GM18868 (cell line): ENCODE data around the gene NEK8.
A peak's percentile ranks its signal among the peaks of the same experiment; 100 is the strongest.
"Not testable (repeated sequence)": the region's sequence is repeated elsewhere in the genome, so short reads cannot be mapped to it uniquely, and the experiment has no call there.

Source experiments
- ATAC-seq: cut with Tn5 transposase; IDR thresholded peaks from one replicate; pipeline ENCODE4 v1.9.1; 2021; ENCODE audit warnings: mild to moderate bottlenecking, moderate library complexity; ENCODE audit not compliant: unreplicated experiment

The NEK8 gene

DNA sequence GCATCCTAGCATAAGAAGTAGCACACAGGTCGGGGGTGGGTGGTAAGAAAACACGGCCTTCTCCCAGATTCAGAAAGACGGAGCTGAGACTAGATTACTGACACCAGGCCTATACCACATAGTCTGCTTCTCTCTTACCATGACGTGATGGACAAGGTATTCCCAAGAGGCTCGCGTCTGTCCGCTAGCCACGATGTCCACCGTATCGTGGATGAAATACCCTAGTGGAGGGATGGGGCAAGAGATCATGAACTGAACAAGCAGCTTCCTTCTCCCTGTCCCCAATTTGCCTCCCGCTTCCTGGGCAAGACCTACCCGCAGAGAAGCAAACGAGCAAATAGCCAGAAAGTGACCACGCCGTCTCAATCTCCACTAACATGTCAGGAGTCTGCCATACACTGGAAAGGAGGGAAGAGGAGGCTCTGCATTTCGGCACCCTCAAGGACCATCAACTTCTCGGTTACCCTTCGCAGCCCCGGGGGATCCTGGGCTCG is 3.4 kb upstream of the NEK8 start:
- no peak for ATAC-seq

DNA sequence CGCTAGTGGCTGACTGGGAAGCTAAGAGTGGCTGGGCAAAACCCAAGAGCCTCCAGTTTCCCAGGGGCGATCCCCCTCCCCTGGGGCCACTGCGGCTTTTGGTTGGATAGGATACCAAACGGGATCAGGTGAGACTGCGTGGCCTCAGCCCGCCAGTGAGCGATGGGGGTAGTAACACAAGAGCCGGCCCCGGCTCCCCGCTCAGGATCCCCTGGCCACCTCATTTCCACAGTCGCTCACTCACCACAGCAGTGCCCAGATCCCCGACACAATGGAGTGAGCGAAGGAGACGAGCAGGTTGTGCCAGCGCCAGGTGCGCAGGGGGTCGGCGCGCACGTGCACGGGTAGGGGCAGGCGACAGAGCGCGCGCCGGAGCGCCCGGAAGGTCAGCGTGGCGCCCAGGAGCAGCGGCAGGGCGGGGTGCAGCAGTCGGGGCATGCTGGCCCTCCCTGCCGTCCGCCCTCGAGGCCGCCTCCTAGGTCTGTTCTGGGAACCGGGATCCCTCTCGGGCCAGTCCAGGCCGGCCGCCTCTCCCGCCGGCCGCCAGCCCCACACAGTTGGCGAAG is 2.8 kb upstream of the NEK8 start:
- ATAC-seq: no peak

DNA sequence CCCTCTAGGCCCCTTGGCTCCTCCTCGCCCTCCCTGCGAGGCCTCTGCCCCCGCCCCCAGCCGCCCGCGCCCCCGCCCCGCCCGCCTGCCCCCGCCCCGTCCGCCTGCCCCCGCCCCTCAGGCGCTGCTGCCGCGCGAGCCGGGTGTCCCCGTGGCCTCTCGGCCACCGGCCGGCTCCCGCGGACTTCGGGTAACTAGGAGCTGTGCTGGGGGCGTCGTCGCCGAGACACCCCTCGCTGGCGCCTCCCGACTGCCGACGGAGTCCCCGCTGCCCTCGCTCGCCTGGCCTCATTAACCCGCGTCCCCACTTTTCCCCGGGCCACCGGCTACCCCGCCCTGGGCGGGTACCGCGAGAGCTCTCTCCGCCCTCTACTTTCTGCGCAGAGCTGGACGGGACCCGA is 2.4 kb upstream of the NEK8 start, which contains the start of gene TLCD1:
TLCD1 (minus strand) TSS at position 8 of the 401 bp plus-strand sequence. CDS start 136 bp downstream, outside the sequence.
- ATAC-seq: no peak

DNA sequence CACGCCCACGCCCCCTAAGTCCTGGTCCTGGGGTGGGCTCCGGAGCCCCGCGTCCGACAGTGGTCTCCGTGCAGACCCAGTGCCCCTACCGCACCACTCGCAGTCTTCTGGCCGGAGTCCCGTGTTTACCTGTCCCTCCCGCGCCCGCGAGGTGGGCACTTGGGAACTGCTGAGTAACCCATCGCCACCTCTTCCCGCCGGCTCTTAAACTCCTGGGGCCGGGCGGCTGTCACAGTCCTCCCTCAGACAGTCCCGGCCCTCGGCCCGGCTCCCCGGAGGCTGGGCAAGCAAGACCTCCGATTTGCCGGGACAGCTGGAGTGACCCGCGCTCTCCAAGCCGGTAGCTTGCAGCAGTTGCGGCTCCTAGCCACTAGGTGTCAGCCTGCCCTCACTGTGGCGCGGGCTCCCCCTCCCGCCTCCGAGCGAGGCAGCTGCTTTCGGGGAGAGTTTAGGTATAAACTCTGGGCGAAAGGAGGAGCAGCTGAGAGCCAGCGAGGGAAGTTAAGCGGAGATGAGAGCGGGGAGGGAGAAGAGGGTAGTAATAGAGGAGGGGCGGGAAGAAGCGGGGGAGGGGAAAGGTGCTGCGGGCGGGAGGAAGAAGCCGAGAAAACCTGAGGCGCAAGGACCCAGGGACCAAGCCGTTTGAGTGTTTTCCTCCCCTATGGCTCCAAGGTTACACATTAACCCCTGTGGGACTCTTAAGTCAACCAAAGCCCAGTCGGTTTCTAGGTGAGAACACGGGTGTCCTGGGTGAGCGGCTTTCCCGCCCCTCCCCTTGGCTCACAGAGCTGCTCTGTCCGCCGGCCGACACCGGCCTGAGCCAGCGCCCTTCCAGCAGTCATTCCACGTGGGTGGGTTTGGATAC is 1.7 kb upstream of the NEK8 start:
- ATAC-seq: peak; percentile 33

DNA sequence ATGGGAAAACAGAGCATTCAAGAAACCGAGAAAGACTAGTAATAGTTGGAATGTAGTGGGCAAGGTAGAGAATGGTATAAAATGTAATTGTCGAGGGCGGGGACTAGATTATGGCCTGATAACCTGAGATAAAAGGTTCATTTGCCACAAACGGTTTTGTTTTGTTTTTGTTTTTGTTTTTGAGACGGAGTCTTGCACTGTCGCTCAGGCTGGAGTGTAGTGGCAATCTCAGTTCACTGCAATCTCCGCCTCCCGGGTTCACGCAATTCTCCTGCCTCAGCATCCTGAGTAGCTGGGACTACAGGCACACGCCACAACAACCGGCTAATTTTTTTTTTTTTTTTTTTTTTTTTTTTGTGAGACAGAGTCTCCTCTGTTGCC is 1.4 kb downstream of the NEK8 start:
- no peak for ATAC-seq

DNA sequence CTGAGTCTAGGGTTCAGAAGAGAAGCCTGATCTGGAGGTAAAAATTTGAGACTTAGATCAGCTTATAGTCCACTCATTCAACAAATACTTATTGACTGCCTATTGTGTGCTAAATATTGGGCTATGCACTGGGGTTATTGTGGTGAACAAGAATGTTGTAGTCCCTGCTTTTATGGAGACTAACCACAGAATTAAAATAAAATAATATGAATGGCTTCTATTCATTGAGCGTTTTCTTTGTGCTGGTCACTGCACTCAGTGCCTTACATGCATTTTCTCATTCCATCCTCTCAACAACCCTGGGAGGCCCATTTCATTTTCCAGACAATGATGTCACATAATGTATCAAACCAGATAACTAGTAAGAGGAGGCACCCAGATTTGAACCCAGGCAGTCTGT is 4.8 kb downstream of the NEK8 start:
- no peak for ATAC-seq

DNA sequence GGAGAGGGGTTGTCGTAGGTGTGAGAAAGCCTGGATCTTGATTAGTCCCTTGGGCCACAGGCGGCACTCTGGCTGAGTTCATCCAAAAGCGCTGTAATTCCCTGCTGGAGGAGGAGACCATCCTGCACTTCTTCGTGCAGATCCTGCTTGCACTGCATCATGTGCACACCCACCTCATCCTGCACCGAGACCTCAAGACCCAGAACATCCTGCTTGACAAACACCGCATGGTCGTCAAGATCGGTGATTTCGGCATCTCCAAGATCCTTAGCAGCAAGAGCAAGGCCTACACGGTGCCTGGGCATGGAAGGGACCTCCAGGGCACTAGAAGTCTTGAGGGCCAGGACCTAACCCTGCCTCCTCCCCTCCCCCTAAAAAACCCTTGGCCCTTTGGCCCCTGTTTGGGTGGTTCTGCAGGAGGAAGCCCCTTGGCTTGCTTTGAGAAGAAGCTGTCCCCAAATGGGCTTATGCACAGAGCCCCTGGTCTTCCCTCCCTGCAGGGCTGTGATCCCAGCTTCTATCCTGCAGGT is 6.2 kb downstream of the NEK8 start:
- no peak for ATAC-seq

DNA sequence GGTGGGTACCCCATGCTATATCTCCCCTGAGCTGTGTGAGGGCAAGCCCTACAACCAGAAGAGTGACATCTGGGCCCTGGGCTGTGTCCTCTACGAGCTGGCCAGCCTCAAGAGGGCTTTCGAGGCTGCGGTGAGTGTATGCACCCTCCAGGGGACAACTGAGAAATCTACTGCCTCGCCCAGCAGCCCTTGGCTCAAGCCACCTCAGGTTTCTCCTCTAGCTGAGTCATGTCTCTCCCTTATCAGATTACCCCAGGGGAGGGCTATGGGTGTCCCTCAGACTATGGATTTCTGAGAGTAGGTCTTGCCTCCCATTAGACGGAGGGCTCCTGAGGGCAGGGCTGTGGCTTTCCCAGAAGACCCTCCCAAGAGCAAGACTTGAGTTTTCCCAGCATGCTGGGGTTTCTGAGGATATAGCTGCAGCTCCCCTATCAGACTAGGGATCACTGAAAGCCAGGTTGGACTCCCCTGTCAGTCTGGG is 6.7 kb downstream of the NEK8 start:
- ATAC-seq: no peak

DNA sequence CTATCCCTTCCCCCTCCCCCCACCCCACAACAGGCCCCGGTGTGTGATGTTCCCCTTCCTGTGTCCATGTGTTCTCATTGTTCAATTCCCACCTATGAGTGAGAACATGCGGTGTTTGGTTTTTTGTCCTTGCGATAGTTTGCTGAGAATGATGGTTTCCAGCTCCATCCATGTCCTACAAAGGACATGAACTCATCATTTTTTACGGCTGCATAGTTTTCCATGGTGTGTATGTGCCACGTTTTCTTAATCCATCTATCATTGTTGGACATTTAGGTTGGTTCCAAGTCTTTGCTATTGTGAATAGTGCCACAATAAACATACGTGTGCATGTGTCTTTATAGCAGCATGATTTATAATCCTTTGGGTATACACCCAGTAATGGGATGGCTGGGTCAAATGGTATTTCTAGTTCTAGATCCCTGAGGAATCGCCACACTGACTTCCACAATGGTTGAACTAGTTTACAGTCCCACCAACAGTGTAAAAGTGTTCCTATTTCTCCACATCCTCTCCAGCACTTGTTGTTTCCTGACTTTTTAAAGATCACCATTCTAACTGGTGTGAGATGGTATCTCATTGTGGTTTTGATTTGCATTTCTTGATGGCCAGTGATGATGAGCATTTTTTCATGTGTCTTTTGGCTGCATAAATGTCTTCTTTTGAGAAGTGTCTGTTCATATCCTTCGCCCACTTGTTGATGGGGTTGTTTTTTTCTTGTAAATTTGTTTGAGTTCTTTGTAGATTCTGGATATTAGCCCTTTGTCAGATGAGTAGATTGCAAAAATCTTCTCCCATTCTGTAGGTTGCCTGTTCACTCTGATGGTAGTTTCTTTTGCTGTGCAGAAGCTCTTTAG is 7.6 kb downstream of the NEK8 start:
- ATAC-seq: not testable (repeated sequence)

DNA sequence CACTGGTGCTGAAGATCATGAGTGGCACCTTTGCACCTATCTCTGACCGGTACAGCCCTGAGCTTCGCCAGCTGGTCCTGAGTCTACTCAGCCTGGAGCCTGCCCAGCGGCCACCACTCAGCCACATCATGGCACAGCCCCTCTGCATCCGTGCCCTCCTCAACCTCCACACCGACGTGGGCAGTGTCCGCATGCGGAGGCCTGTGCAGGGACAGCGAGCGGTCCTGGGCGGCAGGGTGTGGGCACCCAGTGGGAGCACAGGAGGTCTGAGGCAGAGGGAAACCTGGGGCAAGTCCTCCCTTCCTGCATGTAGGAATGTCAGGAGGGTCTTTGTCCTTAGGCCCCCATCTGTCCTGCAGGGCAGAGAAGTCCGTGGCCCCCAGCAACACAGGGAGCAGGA is 8.7 kb downstream of the NEK8 start:
- ATAC-seq: no peak

DNA sequence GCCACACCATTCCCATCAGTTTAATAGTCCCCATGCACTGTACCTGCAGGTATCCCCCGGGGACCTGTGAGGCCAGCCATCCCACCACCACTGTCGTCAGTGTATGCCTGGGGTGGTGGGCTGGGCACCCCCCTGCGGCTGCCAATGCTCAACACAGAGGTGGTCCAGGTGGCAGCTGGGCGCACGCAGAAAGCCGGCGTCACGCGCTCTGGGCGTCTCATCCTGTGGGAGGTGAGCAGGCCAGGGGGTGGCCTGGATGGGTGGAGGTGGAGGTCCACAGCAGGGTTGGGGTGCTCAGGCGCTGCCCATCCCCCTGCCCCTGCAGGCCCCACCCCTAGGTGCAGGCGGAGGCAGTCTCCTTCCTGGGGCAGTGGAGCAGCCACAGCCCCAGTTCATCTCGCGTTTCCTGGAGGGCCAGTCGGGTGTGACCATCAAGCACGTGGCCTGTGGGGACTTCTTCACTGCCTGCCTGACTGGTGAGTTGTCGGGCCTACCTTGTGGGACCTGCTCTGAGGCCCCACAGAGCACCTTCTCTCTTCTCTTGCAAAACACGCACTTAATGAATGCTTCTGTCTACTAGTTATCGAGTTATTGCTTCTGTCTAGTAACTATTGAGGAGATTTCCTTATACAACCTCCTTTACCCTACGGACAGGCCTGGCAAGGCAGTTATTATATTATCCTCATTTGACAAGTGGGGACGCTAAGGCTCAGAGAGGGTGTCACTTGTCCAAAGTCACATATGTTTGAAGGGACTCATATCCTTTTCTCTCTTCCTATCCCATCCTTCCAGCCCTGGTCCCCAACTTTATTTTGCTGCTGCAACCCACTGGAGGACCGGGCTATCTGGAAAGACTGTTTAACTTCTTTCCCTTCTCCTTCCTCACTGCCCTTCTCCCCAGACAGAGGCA is 9.4 kb downstream of the NEK8 start:
- ATAC-seq: peak; percentile 76

DNA sequence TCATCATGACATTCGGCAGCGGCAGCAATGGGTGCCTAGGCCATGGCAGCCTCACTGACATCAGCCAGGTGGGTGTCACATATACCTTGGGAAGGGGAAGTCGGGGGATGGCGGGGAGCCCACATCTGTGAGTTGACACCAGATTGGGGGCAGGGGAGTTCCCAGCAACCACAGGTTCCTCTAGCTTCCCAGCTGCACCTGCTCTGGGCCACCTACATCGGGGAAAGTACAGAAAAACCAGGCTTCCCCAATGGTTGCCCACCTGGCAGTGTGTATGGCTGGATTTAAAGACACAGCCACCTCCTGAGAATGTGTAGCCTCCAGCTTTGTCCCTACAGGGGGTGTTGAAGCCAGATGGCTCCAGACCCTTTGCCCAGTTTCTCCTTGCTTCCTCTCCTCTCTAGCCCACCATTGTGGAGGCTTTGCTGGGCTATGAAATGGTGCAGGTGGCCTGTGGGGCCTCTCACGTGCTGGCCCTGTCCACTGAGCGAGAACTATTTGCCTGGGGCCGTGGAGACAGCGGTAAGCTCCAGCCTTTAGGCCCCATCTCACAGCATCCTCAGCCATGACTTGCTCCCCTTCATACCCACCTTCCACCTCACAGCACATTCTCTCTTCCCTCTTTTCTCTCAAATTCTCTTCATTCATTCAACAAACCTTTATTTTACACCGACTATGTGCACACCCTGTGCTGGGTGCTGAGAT is 10.2 kb downstream of the NEK8 start:
- ATAC-seq: peak; percentile 31

DNA sequence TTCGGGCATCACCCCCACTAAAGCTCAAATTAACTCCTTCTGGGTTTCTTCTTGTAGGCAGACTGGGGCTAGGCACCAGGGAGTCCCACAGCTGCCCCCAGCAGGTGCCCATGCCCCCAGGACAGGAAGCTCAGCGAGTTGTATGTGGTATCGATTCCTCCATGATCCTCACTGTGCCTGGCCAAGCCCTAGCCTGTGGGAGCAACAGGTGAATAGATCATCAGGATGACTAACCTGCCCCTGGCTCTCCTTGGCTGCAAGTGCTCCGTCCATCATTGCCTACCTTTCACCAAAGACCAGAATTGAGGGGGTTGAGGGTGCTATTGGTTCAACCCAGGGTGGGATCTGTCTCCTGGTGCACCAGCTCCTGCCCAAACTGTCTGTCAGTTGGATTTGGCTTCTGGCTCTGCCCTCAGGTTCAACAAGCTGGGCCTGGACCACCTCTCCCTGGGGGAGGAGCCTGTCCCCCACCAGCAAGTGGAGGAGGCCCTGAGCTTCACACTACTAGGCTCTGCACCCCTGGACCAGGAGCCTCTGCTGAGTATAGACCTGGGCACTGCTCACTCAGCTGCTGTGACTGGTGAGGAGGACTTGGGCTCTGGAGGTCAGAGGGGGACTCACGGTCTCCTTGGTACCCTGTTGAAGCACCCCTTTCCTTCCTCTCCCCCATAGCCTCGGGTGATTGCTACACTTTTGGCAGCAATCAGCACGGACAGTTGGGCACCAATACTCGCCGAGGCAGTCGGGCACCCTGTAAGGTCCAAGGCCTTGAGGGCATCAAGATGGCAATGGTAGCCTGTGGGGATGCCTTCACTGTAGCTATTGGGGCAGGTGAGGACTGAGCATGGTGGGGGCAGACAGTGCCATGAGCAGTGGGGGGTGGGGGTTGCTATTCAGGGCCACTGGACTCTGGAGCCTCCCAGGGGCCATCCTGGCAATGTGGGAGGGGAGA is 12.1 kb downstream of the NEK8 start:
- no peak for ATAC-seq

DNA sequence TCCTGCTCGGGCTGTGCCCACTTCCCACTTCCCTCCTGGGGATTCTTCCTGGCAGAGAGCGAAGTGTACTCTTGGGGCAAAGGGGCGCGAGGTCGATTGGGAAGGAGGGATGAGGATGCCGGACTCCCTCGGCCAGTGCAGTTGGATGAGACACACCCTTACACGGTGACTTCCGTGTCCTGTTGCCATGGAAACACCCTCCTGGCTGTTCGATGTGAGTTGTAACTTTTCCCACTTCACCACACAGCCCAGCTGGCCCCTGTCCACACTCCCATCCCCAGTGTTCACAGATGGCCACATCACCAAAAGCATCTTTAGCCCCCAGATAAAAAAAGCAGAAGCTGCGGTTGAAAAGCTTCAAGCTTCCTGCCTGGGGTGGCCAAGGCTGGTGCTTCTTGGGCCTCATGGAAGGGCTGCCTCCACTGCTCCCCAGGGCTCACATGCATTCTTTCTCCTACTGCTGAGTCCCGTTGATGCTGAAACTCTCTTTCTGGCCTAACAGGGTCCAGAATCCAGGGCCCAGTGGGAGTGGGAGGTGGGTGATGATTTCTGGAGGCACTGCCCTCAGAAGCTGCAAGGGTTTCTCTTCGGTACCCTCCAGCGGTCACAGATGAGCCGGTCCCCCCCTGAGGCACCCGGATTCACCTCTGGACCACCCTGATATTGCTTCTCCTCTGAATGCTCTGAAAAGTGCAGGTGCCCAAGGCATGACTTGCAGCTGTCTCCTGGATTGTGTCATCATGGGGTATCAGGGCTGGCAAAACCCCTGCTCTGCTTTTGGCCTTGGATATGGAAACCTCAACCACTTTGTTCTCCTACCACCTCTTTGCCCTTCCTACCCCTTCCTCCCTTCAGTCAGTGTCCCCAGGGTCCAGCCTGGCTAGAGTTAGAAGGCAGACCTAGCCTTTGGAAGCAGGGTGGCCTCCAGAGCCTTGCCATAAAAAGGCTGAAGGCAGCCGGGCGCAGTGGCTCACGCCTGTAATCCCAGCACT is 13.1 kb downstream of the NEK8 start:
- ATAC-seq: no peak

DNA sequence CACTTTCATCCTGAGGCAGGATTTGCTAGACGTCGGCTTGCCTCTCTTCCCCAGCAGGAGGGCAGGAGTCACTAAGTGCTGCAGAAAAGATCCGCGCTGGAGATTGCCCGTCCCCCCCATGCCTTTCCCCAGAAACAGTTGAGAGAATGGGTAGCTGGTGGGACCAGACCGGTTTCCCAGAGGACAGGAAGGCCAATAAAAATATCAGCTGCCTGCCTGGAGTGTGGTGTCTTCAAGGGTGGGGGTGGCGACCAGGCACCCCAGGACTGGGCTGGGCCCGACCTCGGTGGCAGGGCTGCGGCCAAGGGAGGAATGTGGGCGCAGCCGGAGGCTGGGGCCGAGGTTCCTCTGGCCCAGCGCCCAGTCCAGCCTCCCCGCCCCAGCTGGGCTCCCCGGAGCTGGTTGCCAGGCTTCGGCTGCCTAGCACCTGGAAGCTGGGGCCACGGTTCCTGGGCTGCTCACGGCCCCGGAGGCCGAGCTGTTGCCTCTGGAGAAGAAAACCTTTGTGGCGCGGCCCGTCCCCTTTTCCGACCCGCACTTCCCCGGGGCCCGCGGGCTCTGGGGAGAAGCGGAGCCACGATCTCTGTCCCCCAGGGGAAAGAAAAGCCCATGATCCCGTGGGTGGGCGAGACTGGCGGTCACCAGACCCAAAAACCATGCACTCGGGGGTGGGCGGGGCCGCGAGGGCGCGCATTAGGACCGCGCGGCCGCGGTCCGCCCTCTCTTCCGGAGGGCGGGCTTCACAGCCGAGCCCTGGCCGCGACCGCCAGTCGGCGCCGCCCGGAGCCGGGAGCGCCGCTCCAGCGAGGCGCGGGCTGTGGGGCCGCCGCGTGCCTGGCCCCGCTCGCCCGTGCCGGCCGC is 14.9 kb downstream of the NEK8 start, which contains the start of gene TRAF4:
TRAF4 (plus strand) TSS at position 769 of the 861 bp plus-strand sequence. CDS start 102 bp downstream, outside the sequence.
- peak; percentile 67 for ATAC-seq
